Astrocyte (in vitro differentiated cells and primary cell): Measurements from ENCODE around the gene PCED1B.

Experiments
- EZH2 ChIP-seq: IDR thresholded peaks from 2 replicates; pipeline ENCODE4 v1.6.1; 2012; ENCODE audit warnings: mild to moderate bottlenecking, low read length, inconsistent platforms; ENCODE audit not compliant: insufficient read depth
- TF ChIP-seq, protein P1 (sequence below): IDR thresholded peaks from 2 replicates; pipeline ENCODE4 v1.5.1; 2011; ENCODE audit warnings: low read depth, mild to moderate bottlenecking, inconsistent platforms, low read length, moderate library complexity; ENCODE audit not compliant: insufficient read depth

DNA sequence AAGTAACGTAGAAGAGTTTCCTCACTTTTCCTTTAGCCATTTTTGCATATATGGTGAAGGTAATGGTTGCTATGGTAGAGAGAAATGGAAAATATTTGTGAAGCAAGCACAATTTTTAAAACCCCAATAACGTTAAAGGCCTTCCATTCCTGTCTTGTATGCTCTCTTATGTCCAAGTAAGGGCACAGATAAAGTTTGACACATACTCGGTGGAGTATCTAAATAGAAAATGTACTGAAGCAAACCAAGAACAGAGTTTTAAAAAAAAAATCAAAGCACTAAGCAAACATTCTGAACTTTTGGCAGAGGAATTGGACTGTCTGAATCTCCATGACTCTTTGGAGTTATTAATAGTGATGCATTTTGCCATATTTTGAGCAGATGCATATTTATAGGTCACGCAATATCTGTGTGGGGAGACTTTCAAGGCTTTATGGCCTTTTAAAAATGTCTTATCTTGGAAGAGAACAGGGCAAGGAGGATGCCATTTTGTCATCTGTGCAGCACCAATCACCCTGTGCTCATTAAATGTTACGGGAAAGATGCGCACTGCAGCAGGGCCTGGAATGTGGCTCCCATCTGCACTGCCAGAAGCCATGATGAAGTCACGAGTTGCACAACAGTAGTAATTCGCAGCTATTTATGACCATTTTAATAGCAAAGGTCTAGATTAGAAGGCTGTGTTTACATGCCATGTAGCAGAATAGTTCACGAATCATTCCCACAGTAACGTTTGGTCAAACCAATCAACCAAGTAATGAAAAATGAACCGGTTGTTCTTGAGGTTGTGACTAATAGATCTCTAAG is 23.6 kb downstream of the PCED1B start:
- TF ChIP-seq EZH2, result no peak
- TF ChIP-seq, protein P1, sequence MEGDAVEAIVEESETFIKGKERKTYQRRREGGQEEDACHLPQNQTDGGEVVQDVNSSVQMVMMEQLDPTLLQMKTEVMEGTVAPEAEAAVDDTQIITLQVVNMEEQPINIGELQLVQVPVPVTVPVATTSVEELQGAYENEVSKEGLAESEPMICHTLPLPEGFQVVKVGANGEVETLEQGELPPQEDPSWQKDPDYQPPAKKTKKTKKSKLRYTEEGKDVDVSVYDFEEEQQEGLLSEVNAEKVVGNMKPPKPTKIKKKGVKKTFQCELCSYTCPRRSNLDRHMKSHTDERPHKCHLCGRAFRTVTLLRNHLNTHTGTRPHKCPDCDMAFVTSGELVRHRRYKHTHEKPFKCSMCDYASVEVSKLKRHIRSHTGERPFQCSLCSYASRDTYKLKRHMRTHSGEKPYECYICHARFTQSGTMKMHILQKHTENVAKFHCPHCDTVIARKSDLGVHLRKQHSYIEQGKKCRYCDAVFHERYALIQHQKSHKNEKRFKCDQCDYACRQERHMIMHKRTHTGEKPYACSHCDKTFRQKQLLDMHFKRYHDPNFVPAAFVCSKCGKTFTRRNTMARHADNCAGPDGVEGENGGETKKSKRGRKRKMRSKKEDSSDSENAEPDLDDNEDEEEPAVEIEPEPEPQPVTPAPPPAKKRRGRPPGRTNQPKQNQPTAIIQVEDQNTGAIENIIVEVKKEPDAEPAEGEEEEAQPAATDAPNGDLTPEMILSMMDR, result no peak
